Mammary epithelial cell (primary cell): ENCODE results near the gene DIS3L2.

Experiments used
- CTCF ChIP-seq, 2 donors: IDR thresholded peaks in 1 of 2; conservative IDR thresholded peaks in 1 of 2; 2 replicates each; pipeline ENCODE4 v1.5.1; 2011 to 2012; ENCODE audit warnings: inconsistent platforms in 2 of 2, low read length in 2 of 2, mild to moderate bottlenecking in 2 of 2, control low read depth in 1 of 2, low read depth in 1 of 2; ENCODE audit not compliant: insufficient read depth in 1 of 2; ENCODE audit errors: extremely low read depth in 1 of 2
- EZH2 ChIP-seq: IDR thresholded peaks from 2 replicates; pipeline ENCODE4 v1.6.1; 2012; ENCODE audit warnings: low read length, inconsistent platforms, borderline replicate concordance

DNA sequence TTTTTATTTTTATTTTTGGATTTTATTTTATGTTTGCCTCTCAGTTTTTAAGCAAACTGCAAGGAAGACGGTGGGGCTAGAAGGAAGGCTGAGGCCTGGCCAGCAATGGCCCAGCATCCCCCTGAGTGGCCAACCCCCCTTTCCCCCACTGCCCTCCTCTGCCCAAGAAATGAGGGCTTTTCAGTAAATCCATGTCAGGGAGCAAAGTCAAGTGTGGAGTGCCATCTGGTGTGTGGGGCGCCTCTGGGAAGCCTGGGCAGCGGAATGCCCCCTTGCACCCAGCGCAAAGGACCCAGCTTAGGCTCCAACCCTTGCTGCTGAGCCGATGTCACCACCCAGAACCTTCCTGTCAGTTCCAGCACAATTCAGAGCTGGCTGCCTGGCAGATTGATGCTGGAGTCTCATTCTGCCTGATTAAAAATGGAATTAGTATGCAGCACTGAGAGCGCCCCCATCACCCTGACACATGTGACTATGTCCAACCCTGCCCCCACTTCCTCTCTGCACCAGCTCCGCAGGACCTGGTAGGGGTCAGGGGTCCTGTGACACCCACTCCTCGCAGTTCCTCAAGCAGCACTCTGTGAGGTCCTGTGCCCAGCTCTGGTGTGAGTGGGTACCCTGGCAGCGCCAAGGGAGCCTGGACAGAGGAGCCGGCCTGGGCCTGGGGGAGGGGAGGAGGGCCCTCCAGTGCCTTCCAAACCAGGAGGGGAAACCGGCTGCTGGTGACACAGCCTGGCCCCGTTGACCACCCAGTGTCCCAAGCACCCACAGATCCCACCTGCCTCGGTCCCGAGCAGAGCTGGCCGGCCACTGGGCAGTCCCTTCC lies 407.8 kb downstream of the DIS3L2 start:
- TF ChIP-seq CTCF (conservative IDR thresholded peaks at IDR 0.05 in 1 of 2, IDR thresholded peaks at IDR 0.05 in 1 of 2; ENCODE audit: extremely low read depth in 1 of 2, insufficient read depth in 1 of 2, low read depth in 1 of 2, low read length in 2 of 2) (no peak), EZH2 (no peak)
